ENCODE measurements around the gene EPHB1. TPM values are rescaled to one million over a fixed set of nuclear protein-coding genes. Genes with fewer than 3 reads are reported as not detected.

EPHB1 gene
- total and polyA plus RNA-seq, 2 experiments from 2014 or later = 0.43 to 0.81 TPM

- 55 to 60% methylated on average over 6 of the region's 6 CpGs for WGBS, 2 experiments (ENCODE audit: low coverage in 1 of 2, low lambda C conversion rate in 2 of 2, missing lambda C conversion rate in 2 of 2)
- in situ Hi-C loops (cut with MboI) = no loop called here
- H3K79me2 ChIP-seq (ENCODE audit: insufficient read depth) = no peaks in the 10 kb centered on the region
- TF ChIP-seq EZH2 (IDR thresholded peaks at IDR 0.05; ENCODE audit: insufficient read depth, poor library complexity, severe bottlenecking) = no peak
- no peak for TF ChIP-seq EZH2phosphoT487 (IDR thresholded peaks at IDR 0.05; ENCODE audit: insufficient read depth, low read depth)
- no peaks in the 10 kb centered on the region for H3F3A ChIP-seq (ENCODE audit: insufficient read depth)
- H3K9me3 ChIP-seq (ENCODE audit: low read depth) = no peaks in the 10 kb centered on the region
- H4K20me1 ChIP-seq (ENCODE audit: insufficient read depth) = no peaks in the 10 kb centered on the region
- no peak overlapping the region for H3K4me3 ChIP-seq
- no peak overlapping the region for H3K9ac ChIP-seq
- H3K27ac ChIP-seq = no peak overlapping the region
- H3K4me2 ChIP-seq (ENCODE audit: unreplicated experiment) = no peak overlapping the region
- no peaks in the 10 kb centered on the region for H3K36me3 ChIP-seq (ENCODE audit: low read depth)
- H2AFZ ChIP-seq = no peak overlapping the region
- no peaks in the 10 kb centered on the region for H3K27me3 ChIP-seq (replicated peaks; ENCODE audit: insufficient read depth)
- no peaks in the 10 kb centered on the region for H3K4me1 ChIP-seq (ENCODE audit: insufficient read depth)
- DNase-seq = no peak
- no peaks in the 10 kb centered on the region for H3K9me2 ChIP-seq (ENCODE audit: insufficient read depth)
These were observed 290.8 kb downstream of the EPHB1 start for GRCh38 chr3:135085652-135086436.

GRCh38 chr3:135087782-135088181 lies 292.7 kb downstream of the EPHB1 start:
- Histone ChIP-seq H2AFZ (no peak overlapping the region), H3K9me3 (ENCODE audit: low read depth) (no peaks in the 10 kb centered on the region), H3K4me3 (no peak overlapping the region), H3K27ac (no peak overlapping the region), H3K36me3 (ENCODE audit: low read depth) (no peaks in the 10 kb centered on the region), H3K4me2 (ENCODE audit: unreplicated experiment) (no peak overlapping the region), H4K20me1 (ENCODE audit: insufficient read depth) (no peaks in the 10 kb centered on the region), H3K4me1 (ENCODE audit: insufficient read depth) (no peaks in the 10 kb centered on the region), H3K9me2 (ENCODE audit: insufficient read depth) (no peaks in the 10 kb centered on the region), H3K79me2 (ENCODE audit: insufficient read depth) (no peaks in the 10 kb centered on the region), H3K9ac (no peak overlapping the region), H3F3A (ENCODE audit: insufficient read depth) (no peaks in the 10 kb centered on the region), H3K27me3 (replicated peaks; ENCODE audit: insufficient read depth) (no peaks in the 10 kb centered on the region)
- no peak for DNase-seq
- in situ Hi-C loops (cut with MboI) = no loop called here
- 13 to 17% methylated on average over 2 of the region's 2 CpGs for WGBS, 2 experiments (ENCODE audit: low coverage in 1 of 2, low lambda C conversion rate in 2 of 2, missing lambda C conversion rate in 2 of 2)
- TF ChIP-seq EZH2 (IDR thresholded peaks at IDR 0.05; ENCODE audit: insufficient read depth, poor library complexity, severe bottlenecking) (no peak), EZH2phosphoT487 (IDR thresholded peaks at IDR 0.05; ENCODE audit: insufficient read depth, low read depth) (no peak)

GRCh38 chr3:135089451-135089850 lies 294.4 kb downstream of the EPHB1 start:
- Histone ChIP-seq H4K20me1 (ENCODE audit: insufficient read depth) (no peaks in the 10 kb centered on the region), H3K36me3 (ENCODE audit: low read depth) (no peaks in the 10 kb centered on the region), H3F3A (ENCODE audit: insufficient read depth) (no peaks in the 10 kb centered on the region), H2AFZ (no peak overlapping the region), H3K79me2 (ENCODE audit: insufficient read depth) (no peaks in the 10 kb centered on the region), H3K27me3 (replicated peaks; ENCODE audit: insufficient read depth) (no peaks in the 10 kb centered on the region), H3K4me3 (no peak overlapping the region), H3K9me2 (ENCODE audit: insufficient read depth) (no peaks in the 10 kb centered on the region), H3K9me3 (ENCODE audit: low read depth) (no peaks in the 10 kb centered on the region), H3K9ac (no peak overlapping the region), H3K27ac (no peak overlapping the region), H3K4me1 (ENCODE audit: insufficient read depth) (no peaks in the 10 kb centered on the region), H3K4me2 (ENCODE audit: unreplicated experiment) (no peak overlapping the region)
- TF ChIP-seq EZH2 (IDR thresholded peaks at IDR 0.05; ENCODE audit: insufficient read depth, poor library complexity, severe bottlenecking) = no peak
- TF ChIP-seq EZH2phosphoT487 (IDR thresholded peaks at IDR 0.05; ENCODE audit: insufficient read depth, low read depth) = no peak
- WGBS, 2 experiments (ENCODE audit: low coverage in 1 of 2, low lambda C conversion rate in 2 of 2, missing lambda C conversion rate in 2 of 2) = 47 to 54% methylated on average over 5 of the region's 5 CpGs
- DNase-seq = no peak
- in situ Hi-C loops (cut with MboI) = no loop called here

- WGBS, 2 experiments (ENCODE audit: low coverage in 1 of 2, low lambda C conversion rate in 2 of 2, missing lambda C conversion rate in 2 of 2) = 72 to 81% methylated on average over 2 of the region's 2 CpGs
- Histone ChIP-seq H3F3A (ENCODE audit: insufficient read depth) (no peaks in the 10 kb centered on the region), H3K9me3 (ENCODE audit: low read depth) (no peaks in the 10 kb centered on the region), H3K27ac (no peak overlapping the region), H4K20me1 (ENCODE audit: insufficient read depth) (no peaks in the 10 kb centered on the region), H3K79me2 (ENCODE audit: insufficient read depth) (no peaks in the 10 kb centered on the region), H3K27me3 (replicated peaks; ENCODE audit: insufficient read depth) (no peaks in the 10 kb centered on the region), H3K4me3 (no peak overlapping the region), H3K9ac (no peak overlapping the region), H3K9me2 (ENCODE audit: insufficient read depth) (no peaks in the 10 kb centered on the region), H2AFZ (no peak overlapping the region), H3K4me1 (ENCODE audit: insufficient read depth) (no peaks in the 10 kb centered on the region), H3K4me2 (ENCODE audit: unreplicated experiment) (no peak overlapping the region), H3K36me3 (ENCODE audit: low read depth) (no peaks in the 10 kb centered on the region)
- DNase-seq = no peak
- TF ChIP-seq EZH2 (IDR thresholded peaks at IDR 0.05; ENCODE audit: insufficient read depth, poor library complexity, severe bottlenecking) (no peak), EZH2phosphoT487 (IDR thresholded peaks at IDR 0.05; ENCODE audit: insufficient read depth, low read depth) (no peak)
- in situ Hi-C loops (cut with MboI) = no loop called here
These were observed 295.1 kb downstream of the EPHB1 start for GRCh38 chr3:135090020-135090717.
